ENCODE results near the gene MRPL51. TPM values are rescaled to one million over a fixed set of nuclear protein-coding genes. Genes with fewer than 3 reads are reported as not detected.

MRPL51 gene
- total and polyA plus RNA-seq, 2 of the 8 experiments (the other 6 are each of a cell fraction or from before 2014, with no cell fraction given): 119 to 331 TPM

DNA sequence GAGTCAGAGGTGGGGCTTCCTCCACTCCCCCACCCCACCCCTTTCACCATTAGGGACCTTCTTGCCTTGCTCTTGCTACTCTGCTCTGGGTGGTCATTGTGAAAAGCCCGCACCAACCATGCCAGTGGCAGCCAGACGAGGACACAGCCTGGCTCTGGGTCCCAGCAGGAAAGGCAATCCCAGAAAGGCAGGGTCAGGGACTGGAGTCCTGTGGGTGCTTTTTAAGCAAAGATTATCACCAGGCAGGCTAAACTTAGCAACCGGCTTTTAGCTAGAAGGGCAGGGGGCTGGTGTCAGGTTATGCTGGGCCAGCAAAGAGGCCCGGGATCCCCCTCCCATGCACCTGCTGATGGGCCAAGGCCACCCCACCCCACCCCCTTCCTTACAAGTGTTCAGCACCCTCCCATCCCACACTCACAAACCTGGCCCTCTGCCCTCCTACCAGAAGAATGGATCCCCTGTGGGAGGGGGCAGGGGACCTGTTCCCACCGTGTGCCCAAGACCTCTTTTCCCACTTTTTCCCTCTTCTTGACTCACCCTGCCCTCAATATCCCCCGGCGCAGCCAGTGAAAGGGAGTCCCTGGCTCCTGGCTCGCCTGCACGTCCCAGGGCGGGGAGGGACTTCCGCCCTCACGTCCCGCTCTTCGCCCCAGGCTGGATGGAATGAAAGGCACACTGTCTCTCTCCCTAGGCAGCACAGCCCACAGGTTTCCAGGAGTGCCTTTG lies 40.0 kb upstream of the MRPL51 start (continued):
- TF ChIP-seq, protein P1, sequence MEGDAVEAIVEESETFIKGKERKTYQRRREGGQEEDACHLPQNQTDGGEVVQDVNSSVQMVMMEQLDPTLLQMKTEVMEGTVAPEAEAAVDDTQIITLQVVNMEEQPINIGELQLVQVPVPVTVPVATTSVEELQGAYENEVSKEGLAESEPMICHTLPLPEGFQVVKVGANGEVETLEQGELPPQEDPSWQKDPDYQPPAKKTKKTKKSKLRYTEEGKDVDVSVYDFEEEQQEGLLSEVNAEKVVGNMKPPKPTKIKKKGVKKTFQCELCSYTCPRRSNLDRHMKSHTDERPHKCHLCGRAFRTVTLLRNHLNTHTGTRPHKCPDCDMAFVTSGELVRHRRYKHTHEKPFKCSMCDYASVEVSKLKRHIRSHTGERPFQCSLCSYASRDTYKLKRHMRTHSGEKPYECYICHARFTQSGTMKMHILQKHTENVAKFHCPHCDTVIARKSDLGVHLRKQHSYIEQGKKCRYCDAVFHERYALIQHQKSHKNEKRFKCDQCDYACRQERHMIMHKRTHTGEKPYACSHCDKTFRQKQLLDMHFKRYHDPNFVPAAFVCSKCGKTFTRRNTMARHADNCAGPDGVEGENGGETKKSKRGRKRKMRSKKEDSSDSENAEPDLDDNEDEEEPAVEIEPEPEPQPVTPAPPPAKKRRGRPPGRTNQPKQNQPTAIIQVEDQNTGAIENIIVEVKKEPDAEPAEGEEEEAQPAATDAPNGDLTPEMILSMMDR (IDR thresholded peaks at IDR 0.05; ENCODE audit: control extremely low read depth in 1 of 3, insufficient read depth in 1 of 3, low read depth in 1 of 3, low read length in 3 of 3): no peak
- TF ChIP-seq, protein P2, sequence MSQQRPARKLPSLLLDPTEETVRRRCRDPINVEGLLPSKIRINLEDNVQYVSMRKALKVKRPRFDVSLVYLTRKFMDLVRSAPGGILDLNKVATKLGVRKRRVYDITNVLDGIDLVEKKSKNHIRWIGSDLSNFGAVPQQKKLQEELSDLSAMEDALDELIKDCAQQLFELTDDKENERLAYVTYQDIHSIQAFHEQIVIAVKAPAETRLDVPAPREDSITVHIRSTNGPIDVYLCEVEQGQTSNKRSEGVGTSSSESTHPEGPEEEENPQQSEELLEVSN (IDR thresholded peaks at IDR 0.05): no peak
- peak in 1 of 2 experiments; percentile 53; a peak in 1 of 3 replicates for TF ChIP-seq POLR2A (IDR thresholded peaks at IDR 0.05; ENCODE audit: control extremely low read depth in 1 of 2, low read depth in 2 of 2, low read length in 2 of 2)
- TF ChIP-seq, protein P3, sequence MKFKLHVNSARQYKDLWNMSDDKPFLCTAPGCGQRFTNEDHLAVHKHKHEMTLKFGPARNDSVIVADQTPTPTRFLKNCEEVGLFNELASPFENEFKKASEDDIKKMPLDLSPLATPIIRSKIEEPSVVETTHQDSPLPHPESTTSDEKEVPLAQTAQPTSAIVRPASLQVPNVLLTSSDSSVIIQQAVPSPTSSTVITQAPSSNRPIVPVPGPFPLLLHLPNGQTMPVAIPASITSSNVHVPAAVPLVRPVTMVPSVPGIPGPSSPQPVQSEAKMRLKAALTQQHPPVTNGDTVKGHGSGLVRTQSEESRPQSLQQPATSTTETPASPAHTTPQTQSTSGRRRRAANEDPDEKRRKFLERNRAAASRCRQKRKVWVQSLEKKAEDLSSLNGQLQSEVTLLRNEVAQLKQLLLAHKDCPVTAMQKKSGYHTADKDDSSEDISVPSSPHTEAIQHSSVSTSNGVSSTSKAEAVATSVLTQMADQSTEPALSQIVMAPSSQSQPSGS (IDR thresholded peaks at IDR 0.05; ENCODE audit: low read length): no peak; the same call in 1 of the 2 replicates
- TF ChIP-seq CBX8 (IDR thresholded peaks at IDR 0.05; ENCODE audit: borderline replicate concordance, low read depth, low read length): no peak
- TF ChIP-seq KDM1A (IDR thresholded peaks at IDR 0.05; ENCODE audit: borderline replicate concordance, low read length): no peak
- TF ChIP-seq SAP30 (IDR thresholded peaks at IDR 0.05; ENCODE audit: insufficient read depth, insufficient replicate concordance, low read length): no peak

Data from H1 (cell line).